Stimulated activated CD8-positive, alpha-beta memory T cell treated with anti-CD3 and anti-CD28 coated beads, Interleukin-15, amount 100 ng/mL, for 1 hour (primary cell): ENCODE measurements around the gene MYOM1.

Experiments used
- DNase-seq: peaks from one replicate; pipeline ENCODE4 v3.0.0-alpha.2; 2020; ENCODE audit warnings: low read depth

The MYOM1 gene

GRCh38 chr18:3115447-3116030 is 104.2 kb downstream of the MYOM1 start:
- no peak for DNase-seq

- no peak for DNase-seq
These were observed 105.3 kb downstream of the MYOM1 start for GRCh38 chr18:3114451-3114850.

GRCh38 chr18:3114026-3114425 is 105.7 kb downstream of the MYOM1 start:
- DNase-seq: no peak

DNA sequence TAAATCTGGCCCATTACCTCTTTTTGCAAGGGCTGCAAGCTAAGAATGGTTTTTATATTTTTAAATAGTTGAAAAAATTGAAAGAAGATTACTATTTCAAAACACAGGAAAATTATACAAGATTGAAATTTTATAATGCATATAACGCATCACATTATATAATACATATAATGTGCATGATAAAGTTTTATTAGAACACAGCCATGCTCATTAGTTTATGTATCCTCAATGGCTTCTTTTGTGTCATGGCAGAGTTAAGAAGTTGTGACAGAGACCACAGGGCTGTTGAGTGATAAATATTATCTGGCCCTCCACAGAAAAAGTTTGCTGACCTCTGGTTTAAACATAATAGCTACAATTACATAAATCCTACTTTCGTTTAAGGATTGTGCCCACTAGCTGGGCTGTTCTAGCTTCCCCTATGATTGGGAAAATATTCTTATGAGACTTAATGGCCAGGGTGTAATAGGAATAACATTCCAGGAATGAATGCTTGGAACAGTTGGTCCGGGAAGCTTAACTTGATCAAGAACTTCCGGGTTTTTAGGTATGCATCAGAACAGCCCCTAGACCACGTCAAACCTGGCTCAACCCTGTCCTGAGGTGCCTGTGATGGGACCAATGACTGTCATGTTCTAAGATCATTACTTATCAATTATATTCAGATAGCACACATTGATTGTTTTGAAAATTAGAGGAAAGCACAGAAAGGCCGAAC is 108.1 kb downstream of the MYOM1 start:
- DNase-seq: no peak

DNA sequence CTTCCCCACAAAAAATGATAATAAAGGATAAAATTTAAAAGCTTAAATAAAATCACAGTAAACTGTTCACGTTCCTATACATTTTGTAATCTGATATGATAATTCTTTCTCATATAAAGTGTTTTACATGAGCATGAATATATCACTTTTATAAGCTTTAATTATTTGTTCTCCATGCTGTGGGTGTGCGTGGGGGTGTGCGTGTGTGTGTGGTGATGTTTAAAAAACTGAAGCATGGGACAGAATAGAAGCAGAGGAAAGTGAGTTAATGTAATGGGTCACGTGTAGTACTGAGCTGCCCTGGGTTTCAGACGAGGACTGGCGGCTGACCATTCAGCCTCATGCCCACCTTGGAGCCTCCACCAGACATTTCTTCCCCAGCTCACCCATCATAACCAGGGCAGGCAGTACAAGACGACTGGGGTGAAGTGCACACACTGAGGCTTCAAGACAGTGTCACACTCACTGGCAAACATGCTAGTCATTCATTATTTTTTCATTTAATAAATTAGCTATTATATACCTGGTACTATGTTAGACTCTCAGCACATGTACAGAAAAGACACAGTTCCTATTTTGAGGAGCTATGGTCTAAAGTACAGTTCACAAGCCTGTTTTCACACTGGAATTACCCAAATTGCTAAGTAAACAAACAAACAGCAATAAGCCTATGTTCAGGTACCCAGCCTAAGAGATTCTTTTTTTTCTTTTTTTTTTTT is 109.6 kb downstream of the MYOM1 start:
- DNase-seq: no peak

GRCh38 chr18:3107740-3108151 is 112.0 kb downstream of the MYOM1 start:
- DNase-seq: no peak

DNA sequence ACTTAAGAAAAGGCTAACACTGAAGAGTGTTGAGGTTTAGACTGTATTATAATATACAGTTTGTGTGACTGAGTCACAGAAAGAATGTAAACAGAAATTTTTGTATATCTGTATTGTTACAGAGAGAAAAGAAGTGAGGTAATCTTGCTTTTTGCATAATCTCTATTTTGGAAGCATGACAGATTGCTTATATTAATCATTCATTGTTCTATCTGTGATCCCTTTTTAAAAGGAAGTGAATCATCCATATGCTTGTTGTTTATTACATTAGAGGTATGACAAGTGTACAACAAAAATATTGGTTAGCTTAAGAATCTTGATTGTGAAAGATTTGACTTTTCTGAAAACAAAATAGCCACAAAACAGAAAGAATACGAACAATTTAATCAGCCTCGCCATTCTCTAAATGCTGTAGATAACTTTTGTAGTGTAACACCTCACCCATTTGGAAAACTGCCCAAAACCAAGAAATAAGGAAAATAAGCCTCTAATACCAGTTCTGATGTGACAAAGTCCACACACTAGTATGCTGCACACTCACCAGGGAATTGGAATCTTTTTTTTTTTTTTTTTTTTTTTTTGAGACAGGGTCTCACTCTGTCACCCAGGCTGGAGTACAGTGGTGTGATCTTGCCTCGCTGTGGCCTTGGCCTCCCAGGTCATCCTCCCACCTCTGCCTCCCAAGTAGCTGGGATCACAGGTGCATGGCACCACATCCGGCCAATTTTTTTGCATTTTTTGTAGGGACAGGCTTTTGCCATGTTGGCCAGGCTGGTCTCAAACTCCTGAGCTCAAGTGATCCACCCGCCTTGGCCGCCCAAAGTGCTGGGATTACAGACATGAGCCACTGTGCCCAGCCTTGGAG is 115.3 kb downstream of the MYOM1 start:
- no peak for DNase-seq

DNA sequence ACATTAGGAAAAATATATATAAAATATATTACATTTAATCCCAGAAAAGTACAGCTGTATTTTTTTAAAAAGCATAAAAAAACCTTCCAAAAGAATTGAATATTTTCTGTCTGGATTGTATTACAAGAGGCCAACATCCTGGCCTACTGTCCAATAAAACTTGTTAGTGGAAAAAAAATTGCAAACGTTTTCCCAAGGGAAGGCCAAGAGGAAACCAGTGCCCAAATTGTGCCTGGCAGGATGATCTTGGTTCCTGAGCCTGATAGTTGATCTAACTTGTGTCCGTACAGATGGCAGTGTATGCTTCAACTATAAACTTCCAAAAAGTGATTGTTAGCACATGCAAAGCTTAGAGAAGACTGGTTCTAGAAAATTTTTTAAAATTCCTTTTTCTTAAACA is 116.2 kb downstream of the MYOM1 start:
- DNase-seq: no peak

DNA sequence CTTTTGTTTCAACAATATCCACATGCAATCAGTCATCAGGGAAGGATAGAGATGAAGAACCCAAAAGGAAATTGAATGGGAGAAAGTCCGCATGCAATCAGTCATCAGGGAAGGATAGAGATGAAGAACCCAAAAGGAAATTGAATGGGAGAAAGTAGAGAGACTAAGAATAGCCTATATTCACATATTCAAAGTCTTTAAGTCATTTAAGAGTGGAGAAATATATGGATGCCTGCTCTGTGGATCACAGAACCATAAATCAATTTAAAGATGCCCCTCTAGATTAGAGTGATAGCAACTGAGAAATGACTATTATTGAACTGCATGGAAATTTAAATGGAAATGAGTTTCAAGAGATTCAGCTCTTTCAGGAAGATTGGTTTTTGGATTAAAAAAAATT is 116.8 kb downstream of the MYOM1 start:
- no peak for DNase-seq

DNA sequence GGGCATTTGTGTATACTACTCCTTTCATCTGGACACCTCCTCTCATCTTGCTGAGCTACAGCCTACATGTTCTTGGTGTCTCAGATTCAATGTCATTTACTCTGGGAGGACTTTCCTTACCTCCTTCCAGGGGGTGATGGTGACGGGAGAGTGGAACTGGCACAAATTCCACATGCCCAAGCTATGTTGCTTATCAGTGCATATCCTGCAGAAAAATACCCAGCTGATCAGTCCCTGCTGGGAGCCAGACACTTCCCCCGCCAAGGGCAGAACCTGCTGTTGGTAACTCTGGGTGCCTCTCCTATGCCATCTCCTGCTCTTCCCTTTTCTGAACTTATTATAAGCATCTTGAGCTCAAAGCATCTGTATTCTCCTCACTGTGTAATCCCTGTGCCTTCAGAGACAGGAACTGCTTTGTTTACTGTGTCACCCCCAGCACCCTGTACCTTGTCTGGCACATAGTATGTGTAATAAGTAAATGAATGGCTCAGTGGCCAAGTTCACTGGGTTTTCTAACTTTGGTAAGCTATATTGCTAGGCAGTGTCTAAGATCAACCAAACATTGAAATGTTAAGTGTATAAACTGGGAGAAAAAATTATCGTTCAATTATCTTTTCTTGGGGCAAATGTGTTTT is 119.2 kb downstream of the MYOM1 start:
- no peak for DNase-seq

DNA sequence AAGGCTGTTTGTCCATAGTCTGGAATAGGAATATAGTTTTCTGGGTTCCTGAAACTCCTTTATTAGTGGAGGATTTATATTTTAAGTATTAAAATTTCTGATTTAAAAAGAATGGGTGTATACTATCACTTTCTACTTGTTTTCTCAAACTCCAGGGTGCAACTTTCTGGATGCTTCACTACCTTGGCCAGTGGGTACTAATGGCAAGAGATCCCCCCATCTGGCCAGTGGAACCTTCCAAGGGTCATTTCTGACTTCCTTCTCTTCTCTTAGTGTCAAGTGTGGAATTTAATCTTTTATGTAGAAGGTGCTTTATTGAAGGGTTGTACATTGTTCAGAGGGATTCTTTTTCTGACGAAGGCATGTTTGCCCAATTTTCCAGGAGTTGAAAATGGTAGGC is 120.4 kb downstream of the MYOM1 start:
- no peak for DNase-seq

DNA sequence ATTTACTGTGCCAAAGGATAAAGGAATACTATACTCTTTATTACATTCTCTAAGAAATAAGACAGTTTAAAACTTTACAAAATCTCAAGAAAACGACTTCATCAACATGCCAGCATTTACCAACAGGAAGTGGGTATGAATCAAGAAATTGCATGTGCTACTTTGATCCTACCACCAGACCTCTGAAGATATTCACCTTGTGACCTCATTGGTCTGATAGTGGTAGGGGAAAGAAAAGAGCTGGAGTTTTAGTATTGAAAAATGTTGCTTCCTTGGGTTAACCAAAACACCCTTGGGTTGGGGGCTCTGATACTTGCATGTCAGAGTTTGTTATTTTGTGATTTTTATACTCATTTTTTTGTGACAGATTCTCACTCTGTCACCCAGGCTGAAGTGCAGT is 122.7 kb downstream of the MYOM1 start:
- no peak for DNase-seq

GRCh38 chr18:3095921-3096320 is 123.8 kb downstream of the MYOM1 start:
- no peak for DNase-seq

- DNase-seq: no peak
These were observed 125.5 kb downstream of the MYOM1 start for GRCh38 chr18:3094338-3094684.

GRCh38 chr18:3093624-3094337 is 126.0 kb downstream of the MYOM1 start:
- no peak for DNase-seq

DNA sequence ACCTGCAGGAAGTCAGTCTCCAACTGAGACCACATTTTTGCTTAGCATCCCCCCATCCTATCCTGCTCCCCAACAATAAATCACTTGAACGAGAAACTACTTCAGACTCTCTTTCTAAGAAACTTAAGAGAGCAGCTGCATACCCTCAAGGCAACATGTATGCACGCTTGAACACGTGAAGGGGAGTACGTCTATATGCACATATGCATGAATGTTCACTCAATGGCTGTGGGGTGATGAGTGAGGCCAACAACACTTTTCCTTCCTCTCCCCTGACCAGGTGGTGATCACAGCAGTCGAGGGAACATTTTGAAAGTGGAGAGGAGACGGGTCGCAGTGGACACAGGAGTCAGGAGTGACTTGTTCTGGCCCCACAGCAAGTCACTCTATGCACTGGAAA is 127.0 kb downstream of the MYOM1 start:
- no peak for DNase-seq

DNA sequence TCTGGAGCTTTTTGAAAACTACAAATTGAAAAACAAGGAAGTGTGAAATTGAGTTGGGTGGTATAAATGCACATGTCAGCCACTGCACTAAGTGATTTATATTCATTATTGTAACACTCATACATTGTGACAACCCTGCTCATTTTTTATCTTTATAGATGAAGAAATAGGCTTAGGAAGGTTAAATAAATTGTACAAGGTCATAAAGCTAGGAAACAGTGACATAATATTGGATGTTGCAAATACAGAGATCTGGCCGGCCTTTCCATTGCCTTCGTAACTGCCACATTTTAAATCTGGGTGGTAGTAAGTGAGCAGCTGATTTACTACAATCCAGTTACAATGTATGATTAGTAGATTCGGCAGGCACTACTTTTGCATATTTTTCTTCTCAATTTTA is 130.2 kb downstream of the MYOM1 start:
- DNase-seq: no peak

DNA sequence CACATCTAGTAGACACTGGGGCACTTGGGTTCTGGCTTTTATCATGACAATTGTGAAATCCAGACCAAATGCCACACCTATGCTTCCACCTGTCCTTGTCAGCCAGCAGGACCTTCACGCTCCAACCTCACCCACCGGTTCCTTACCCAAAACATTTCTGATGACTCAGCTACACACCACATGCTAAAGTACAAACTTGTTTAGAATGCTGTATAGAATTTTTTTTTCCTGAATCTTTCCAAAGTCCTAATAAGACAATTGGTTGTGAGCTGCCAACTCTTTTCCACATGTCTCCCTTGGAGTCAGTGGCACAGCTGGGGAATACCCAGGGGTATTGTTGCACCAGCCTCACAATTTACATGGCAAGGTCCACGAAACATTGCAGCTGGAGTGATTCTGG is 131.3 kb downstream of the MYOM1 start:
- DNase-seq: no peak

- DNase-seq: no peak
These were observed 132.9 kb downstream of the MYOM1 start for GRCh38 chr18:3086871-3087270.

DNA sequence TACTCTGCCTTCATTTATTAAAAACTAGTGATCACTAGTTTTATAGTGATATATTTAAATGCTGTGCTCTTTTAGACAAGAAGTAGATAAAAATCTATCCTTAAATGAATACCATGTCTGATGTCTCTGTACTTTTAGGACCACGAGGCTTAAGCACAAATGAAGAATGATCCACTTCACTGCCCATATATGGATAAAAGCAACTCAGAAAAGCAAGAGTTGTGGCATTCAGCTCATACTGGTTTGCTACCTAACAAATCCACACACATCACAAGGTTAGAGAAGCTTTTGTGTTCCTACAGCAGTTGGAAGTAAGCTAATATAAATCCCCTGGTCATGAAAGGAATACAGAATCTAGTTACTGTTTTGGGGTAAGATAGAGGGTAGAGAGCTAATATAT is 134.2 kb downstream of the MYOM1 start:
- no peak for DNase-seq

DNA sequence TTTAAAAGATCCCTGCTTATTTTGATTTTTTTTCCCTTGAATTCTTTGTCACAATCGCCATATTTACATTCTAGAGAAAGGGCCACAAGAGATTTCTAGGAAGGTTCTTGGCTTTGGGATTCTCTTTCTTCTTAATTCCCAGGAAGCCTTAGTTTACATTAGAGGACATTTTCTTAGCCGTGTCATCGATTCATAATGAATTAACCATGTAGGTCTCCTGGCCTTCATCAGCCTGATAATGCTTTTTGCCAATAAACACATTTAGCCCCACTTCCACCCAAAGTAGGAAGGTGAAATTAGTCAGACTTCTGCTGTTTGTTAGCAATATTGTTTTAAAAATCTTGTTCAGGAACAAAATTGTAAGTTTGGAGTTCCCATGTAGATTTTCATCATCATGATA is 135.6 kb downstream of the MYOM1 start:
- no peak for DNase-seq

DNA sequence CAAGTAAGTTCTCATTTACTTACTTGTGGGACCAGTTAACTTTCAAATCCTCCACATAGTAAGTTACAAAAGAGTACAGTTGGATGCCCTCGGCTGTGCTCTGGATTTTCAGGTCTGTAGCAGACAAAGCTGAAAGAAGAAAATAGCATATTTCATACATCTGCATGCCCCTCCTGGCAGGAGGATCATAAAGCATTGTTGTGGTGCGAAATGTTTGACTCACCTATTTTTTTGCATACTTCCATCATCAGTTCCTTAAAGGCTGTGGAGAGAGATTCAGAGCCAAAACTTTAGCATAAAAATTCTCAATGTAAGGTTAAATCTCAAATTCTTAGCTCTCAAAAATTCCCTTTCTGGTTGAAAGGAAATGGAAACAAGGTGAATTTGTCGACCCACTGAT is 136.0 kb downstream of the MYOM1 start:
- DNase-seq: no peak
